Spleen (tissue), 11 donors: ENCODE results near the gene ELFN1. TPM values are rescaled to one million over a fixed set of nuclear protein-coding genes. Genes with fewer than 3 reads are reported as not detected.

Experiments used
- DNase-seq: peaks from one replicate; pipeline ENCODE4 v3.0.0-alpha.2; 2020
- H3K27ac ChIP-seq, 8 donors: fragments of 200-600 bp; sonication (generic) in 7 of 8; 1 replicate in 4 of 8; 2 replicates in 4 of 8; pipeline versions ENCODE4 v1.5.0 to v1.8.0; 2016 to 2021; ENCODE audit warnings: inconsistent platforms in 4 of 8, mild to moderate bottlenecking in 4 of 8, moderate library complexity in 1 of 8
- H3K27me3 ChIP-seq, 7 donors: fragments of 200-600 bp; sonication (generic) in 6 of 7; replicated peaks in 1 of 7; 1 replicate in 4 of 7; 2 replicates in 3 of 7; pipeline versions ENCODE4 v1.5.0 to v1.8.0; 2016 to 2021; ENCODE audit warnings: inconsistent platforms in 3 of 7, mild to moderate bottlenecking in 1 of 7
- H3K36me3 ChIP-seq, 6 donors: fragments of 200-600 bp; sonication (generic) in 5 of 6; 1 replicate in 4 of 6; 2 replicates in 2 of 6; pipeline versions ENCODE4 v1.5.0 to v1.8.0; 2016 to 2021; ENCODE audit warnings: inconsistent platforms in 2 of 6
- H3K4me1 ChIP-seq, 6 donors: fragments of 200-600 bp; sonication (generic) in 5 of 6; 1 replicate in 3 of 6; 2 replicates in 3 of 6; pipeline versions ENCODE4 v1.5.0 to v1.8.0; 2016 to 2021; ENCODE audit warnings: inconsistent platforms in 3 of 6
- H3K4me3 ChIP-seq, 8 donors: fragments of 200-600 bp; sonication (generic) in 7 of 8; 1 replicate in 4 of 8; 2 replicates in 4 of 8; pipeline versions ENCODE4 v1.5.0 to v1.8.0; 2016 to 2021; ENCODE audit warnings: inconsistent platforms in 4 of 8, mild to moderate bottlenecking in 4 of 8, moderate library complexity in 2 of 8
- H3K9me3 ChIP-seq, 8 donors: fragments of 200-600 bp; sonication (generic) in 7 of 8; 1 replicate in 4 of 8; 2 replicates in 4 of 8; pipeline versions ENCODE4 v1.5.0 to v1.8.0; 2016 to 2021; ENCODE audit warnings: inconsistent platforms in 4 of 8
- CTCF ChIP-seq, 11 experiments: fragments of 200-600 bp in 7 of 11; fragments of 450-650 bp in 4 of 11; sonication (generic) in 4 of 11; IDR thresholded peaks in 8 of 11; conservative IDR thresholded peaks in 3 of 11; 1 replicate in 7 of 11; 2 replicates in 4 of 11; pipeline versions ENCODE4 v1.4.0 to v1.8.0; 2016 to 2021; ENCODE audit warnings: antibody characterized with exemption in 11 of 11, inconsistent platforms in 4 of 11, mild to moderate bottlenecking in 1 of 11
- POLR2A ChIP-seq, 3 donors: fragments of 450-650 bp; IDR thresholded peaks; one replicate each; pipeline ENCODE4 v1.5.1; 2017; ENCODE audit warnings: antibody characterized with exemption in 3 of 3, mild to moderate bottlenecking in 1 of 3
- POLR2AphosphoS5 ChIP-seq, 3 donors: sonication (generic); formaldehyde crosslinking; IDR thresholded peaks; one replicate each; pipeline ENCODE4 v1.5.1; 2017; ENCODE audit warnings: antibody characterized with exemption in 3 of 3
- WGBS, 5 donors: extraction: QIAGEN DNeasy Blood & Tissue Kit in 3 of 5; methylation state at CpG; one replicate each; pipeline versions ENCODE4 v1.1.5 to v1.1.7; 2013 to 2018; 5-methylcytosine and 5-hydroxymethylcytosine counted together
- intact Hi-C: fragments of 100-400 bp; cut with DNase I; formaldehyde crosslinking; loops from one replicate; pipeline ENCODE4 v1.15.0; 2023; ENCODE audit warnings: low total_unique reads
- polyA plus RNA-seq, 3 donors: library from polyadenylated mRNA; stranded (reverse); fragments of 200-250 nt; gene quantifications; one replicate each; pipeline ENCODE4 v1.2.1, GENCODE V29; 2013
- total RNA-seq, 7 donors: library from RNA; depleted of rRNA in 3 of 7; stranded (reverse); fragments of >200 nt in 3 of 7; fragmentation: NEBNext Ultra II Directional in 4 of 7; extraction: Animal tissue kit (Norgen Biotek cat#: 25700) in 4 of 7; gene quantifications; one replicate each; pipeline versions ENCODE4 v1.1.0 to v1.2.1, GENCODE V29; 2016 to 2021
- donor health status: healthy with polysubstance abuse.
- donor health status: DM: no; HTN: no; CAD: no; lungs with moderate emphysema.
- donor health status: DM: no; HTN: no; CAD: no.
- donor health status: Bipolar disorder and iron deficiency.
- donor health status: healthy.
- donor health status: DM: no; HTN: no; CAD: no.
- donor health status: DM: yes; HTN: yes; CAD: no.

The ELFN1 gene
- total and polyA plus RNA-seq, 10 donors = 0.22 to 3.9 (median 2.4) TPM

- WGBS, 5 donors = 84 to 90% (median 89%) methylated on average over 11 to 13 of the region's 13 CpGs
- TF ChIP-seq CTCF (IDR thresholded peaks at IDR 0.05 in 8 of 11, conservative IDR thresholded peaks at IDR 0.05 in 3 of 11) (no peak), POLR2A (IDR thresholded peaks at IDR 0.05) (no peak), POLR2AphosphoS5 (IDR thresholded peaks at IDR 0.05) (no peak)
Measured at GRCh38 chr7:1705856-1706255, 35.8 kb downstream of the ELFN1 start.

GRCh38 chr7:1706381-1706720 lies 36.3 kb downstream of the ELFN1 start:
- Histone ChIP-seq H3K27ac (no peak overlapping the region), H3K27me3 (peaks cover 0 to 19% (median 0%) of the 10 kb centered on the region in 7 donors), H3K9me3 (peaks cover 3 to 44% (median 35%) of the 10 kb centered on the region in 8 donors), H3K36me3 (peaks cover 0 to 5% (median 0%) of the 10 kb centered on the region in 6 donors), H3K4me1 (no peaks in the 10 kb centered on the region), H3K4me3 (no peak overlapping the region)
- intact Hi-C loops = no loop called here
- no peak for TF ChIP-seq CTCF (IDR thresholded peaks at IDR 0.05 in 8 of 11, conservative IDR thresholded peaks at IDR 0.05 in 3 of 11)
- no peak for TF ChIP-seq POLR2A (IDR thresholded peaks at IDR 0.05)
- no peak for TF ChIP-seq POLR2AphosphoS5 (IDR thresholded peaks at IDR 0.05)
- peak; percentile 52 for DNase-seq
- 75 to 92% (median 80%) methylated on average over 5 of the region's 5 CpGs for WGBS, 5 donors

More at GRCh38 chr7:1705856-1706255, 35.8 kb downstream of the ELFN1 start:
- Histone ChIP-seq H3K4me1 (no peaks in the 10 kb centered on the region), H3K27ac (no peak overlapping the region), H3K27me3 (peaks cover 0 to 18% (median 0%) of the 10 kb centered on the region in 7 donors), H3K4me3 (no peak overlapping the region), H3K36me3 (peaks cover 0 to 5% (median 0%) of the 10 kb centered on the region in 6 donors), H3K9me3 (peaks cover 3 to 44% (median 35%) of the 10 kb centered on the region in 8 donors)
- DNase-seq = peak; percentile 29
- intact Hi-C loops = no loop called here

GRCh38 chr7:1706721-1707613 lies 36.9 kb downstream of the ELFN1 start:
- intact Hi-C loops = no loop called here
- TF ChIP-seq POLR2A (IDR thresholded peaks at IDR 0.05) (no peak), CTCF (IDR thresholded peaks at IDR 0.05 in 8 of 11, conservative IDR thresholded peaks at IDR 0.05 in 3 of 11) (no peak), POLR2AphosphoS5 (IDR thresholded peaks at IDR 0.05) (no peak)
- H3K9me3 ChIP-seq = peaks cover 3 to 38% (median 29%) of the 10 kb centered on the region in 8 donors
- H3K4me1 ChIP-seq = no peaks in the 10 kb centered on the region
- no peak overlapping the region for H3K27ac ChIP-seq
- H3K36me3 ChIP-seq = peaks cover 0 to 5% (median 0%) of the 10 kb centered on the region in 6 donors
- DNase-seq = peak; percentile 68
- H3K27me3 ChIP-seq = peaks cover 0 to 19% (median 0%) of the 10 kb centered on the region in 7 donors
- no peak overlapping the region for H3K4me3 ChIP-seq
- WGBS, 5 donors = 80 to 90% (median 87%) methylated on average over 26 to 33 of the region's 33 CpGs
